GM21619 (cell line): ENCODE results near the gene EYS.
"Not testable (repeated sequence)": the region's sequence is repeated elsewhere in the genome, so short reads cannot be mapped to it uniquely, and the experiment has no call there.

Experiments
- ATAC-seq: cut with Tn5 transposase; IDR thresholded peaks from one replicate; pipeline ENCODE4 v1.9.1; 2021; ENCODE audit not compliant: unreplicated experiment

The EYS gene

DNA sequence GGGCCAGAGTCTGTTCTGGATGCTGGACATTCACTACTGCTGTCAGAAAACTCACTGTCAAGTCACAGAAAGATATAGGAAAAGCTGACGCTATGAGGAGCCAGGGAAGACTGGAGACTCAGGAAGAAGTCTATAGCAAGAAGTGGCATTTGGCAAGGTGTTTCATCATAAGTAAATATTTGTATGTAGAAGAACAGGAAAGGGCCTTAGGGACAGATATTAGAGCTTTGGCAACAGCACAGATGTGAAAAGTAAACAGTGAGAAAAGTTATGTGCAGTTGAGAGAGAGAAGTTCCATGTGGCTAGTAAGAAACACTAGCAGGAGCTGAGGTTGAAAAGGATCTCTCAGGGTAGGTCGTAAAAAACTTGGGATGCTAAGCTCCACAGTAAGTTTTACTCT, 1202.5 kb downstream of the EYS start:
- no peak for ATAC-seq

DNA sequence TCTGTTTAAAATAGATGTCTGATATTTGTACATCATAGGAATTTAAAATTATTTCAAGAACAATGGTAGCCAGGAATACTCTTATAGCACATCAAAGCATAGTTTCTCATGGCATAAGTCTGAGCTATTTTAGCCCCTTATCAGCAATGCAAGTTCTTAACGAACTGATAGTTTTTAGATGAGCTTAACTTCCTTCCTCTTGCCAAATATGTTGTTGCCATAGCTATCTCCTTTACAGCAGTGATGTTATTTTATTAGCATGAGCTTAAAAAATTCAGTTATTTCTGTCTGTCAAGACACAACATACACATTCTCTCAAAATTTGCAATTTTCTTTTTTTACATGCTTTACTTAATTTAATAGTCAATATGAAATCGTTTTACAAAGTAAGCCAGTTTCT, 1204.2 kb downstream of the EYS start:
- no peak for ATAC-seq

DNA sequence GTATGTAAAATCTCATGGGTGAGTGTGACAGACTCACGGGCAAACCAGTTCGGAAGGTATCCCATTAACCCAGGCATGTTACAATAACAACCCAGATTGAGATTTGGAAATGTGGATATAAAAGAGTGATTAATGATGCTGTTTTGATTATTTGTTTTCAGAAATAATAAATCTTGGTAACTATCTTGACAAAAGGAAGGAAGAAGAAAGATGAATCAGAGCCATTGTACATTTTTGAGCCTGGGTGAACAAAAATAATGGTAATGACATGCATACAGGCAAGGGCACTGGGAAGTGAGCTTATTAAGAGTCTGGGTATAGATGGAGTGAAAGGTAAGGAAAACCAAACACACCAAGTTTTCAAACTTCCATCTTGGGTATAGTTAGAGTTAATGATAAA, 1209.4 kb downstream of the EYS start:
- ATAC-seq: no peak

DNA sequence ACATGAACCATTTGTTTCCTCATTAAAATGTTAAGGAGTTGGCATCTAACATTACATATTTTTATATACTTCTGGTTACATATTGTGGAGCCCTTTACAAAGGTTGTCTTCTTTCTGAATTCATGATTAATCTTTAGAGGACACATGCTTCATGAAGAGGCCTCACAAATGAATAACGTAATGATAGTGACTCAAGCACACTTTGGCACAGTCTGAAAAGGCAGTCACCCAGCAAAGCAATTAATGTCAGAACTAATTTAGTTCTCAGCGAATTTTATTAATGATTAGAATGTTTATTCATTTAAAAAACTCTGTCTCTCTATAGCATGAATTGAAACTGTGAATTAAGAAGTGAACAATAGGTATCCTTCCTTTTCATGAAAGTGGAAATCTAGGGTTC, 1217.3 kb downstream of the EYS start:
- no peak for ATAC-seq

DNA sequence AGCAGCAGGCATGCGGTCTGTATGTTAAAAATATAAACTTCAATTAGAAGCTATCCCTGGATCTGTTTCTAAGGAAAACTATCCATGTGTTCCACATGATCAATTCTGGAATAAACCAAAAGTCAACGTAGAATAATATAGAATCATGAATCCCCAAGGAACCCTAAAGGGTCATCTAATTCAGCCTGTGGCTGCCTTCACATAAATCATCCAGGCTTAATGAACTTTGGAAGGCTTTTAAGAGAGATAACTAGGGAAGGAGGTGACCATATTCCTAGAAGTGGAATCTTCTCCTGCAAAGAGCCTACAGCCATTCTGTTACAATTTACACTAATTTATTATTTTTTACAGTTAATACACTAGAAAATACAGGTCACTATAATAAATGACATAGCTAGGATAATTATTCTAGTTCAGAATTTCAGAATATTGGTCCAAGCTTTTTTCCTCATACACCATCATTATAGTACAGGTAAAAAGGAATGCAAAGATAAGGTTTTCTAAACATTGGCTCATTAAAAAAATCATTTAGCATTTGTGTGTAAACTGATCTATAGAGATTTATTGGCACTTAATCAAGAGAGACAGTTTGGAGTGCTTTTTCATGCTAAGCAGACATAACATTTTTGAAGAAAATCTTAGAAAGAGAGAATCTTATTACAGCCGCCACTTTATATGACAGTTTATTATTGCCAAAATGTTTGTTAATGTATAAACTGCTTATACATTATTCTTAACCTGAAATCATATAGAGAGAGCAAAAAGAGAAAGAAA, 1220.3 kb downstream of the EYS start:
- ATAC-seq: no peak

DNA sequence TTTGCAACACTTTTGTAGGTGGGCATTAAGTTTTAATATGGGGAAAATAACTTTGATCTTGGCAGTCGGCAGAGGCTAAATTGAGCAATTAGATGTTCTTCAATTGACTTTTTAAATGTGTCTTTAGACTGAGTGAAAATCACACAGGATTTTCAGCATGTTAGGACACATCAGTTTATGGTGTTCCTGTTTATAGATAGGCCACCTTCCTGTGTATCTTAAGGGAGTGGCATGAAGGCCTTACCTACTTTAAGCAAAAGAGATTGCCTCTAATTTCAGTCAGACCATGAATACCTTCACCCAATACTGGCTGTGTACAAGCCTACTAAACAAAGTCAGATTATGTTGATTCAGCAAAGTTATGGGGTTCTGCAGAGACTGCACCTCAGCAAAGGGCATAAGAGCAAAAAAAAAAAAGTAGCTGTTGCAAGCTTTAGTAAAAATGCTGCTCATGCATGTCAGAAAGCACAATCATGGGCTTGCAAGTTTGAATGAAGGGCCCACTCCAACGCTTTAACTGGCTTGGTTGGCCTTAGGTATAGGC, 1223.0 kb downstream of the EYS start:
- ATAC-seq: no peak

DNA sequence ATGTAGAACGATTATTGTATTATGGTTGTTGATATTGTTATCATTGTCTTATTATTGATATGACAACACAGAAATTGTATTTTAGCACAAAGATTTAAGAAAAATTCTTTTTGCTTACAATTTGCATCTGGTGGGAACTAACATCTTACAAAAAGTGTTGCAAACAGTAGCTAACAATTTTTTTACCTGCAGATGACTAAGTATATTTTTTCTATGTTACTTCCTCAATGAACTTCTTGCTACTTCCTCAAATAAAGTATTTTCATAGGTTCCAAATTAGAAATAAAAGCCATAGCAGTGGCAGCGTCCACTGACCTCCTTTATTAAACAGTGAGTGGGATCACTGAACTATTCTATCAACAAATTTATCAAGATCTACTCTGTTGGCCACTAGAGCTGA, 1224.4 kb downstream of the EYS start:
- no peak for ATAC-seq

DNA sequence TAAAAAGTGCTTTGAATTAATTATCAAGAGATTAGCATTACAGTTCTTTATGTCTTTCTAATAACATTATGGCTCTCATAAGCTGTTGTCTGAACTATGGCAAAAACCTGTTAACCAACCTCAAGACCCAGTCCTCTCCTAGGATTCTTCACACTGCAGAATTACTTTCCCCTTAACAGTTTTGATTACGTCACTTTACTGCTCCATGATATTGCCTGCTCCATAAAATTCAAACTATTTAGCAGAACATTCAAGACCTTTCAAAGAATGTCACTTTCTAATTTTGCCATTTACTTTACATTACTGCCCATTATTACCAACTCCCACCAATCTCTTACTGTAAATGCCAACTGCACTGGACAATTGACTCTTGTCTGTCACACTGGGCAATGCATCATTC, 1227.9 kb downstream of the EYS start:
- no peak for ATAC-seq

DNA sequence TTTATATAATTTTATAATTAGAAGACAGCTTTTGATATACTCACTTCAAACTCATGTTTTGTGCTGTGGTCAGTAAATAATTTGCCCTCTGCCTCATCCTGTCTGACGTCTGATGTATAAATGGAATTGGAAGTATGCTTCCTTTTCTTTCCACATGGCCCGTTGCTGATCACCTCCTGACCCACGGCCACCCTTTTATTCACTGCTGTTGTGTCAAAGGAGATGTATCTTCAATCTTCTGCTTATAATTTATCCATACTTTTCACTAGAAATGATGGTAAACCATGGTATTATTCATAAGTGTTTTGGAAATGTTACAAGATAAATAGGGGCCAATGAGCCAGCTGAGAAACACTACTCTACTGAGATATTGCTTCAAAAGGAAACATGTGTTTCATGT, 1229.6 kb downstream of the EYS start:
- ATAC-seq: no peak

DNA sequence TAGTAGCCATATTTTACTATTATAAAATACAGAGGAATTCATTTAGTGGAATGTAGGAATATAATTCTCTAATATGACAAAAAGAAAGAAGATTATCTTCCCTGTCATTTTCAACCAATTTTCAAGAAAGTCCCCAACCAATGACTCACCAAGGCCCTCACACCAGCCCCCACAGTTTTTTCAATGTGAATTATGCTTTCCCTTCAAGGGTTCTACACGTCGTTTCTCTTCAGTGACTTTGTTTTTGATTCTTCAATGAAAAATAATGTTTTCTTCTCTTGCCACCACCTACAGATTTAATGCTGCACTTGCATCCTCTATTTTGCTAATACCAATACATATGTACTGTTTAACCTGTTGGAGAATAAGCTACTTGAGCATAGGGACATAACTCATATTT, 1230.1 kb downstream of the EYS start:
- no peak for ATAC-seq

DNA sequence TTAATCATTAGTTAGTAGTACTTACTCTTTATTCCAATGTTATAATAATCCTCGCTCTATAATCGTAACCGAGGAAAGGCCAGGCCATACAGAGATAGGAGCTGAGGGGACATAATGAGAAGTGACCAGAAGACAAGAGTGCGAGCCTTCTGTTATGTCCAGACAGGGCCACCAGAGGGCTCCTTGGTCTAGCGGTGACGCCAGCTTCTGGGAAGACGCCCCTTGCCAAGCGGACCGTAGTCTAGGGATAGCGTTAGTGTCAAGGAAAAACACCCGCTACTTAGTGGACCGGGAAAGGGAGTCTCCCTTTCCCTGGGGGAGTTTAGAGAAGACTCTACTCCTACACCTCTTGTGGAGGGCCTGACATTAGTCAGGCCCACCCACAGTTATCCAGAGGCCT, 1237.6 kb downstream of the EYS start:
- ATAC-seq: not testable (repeated sequence)

DNA sequence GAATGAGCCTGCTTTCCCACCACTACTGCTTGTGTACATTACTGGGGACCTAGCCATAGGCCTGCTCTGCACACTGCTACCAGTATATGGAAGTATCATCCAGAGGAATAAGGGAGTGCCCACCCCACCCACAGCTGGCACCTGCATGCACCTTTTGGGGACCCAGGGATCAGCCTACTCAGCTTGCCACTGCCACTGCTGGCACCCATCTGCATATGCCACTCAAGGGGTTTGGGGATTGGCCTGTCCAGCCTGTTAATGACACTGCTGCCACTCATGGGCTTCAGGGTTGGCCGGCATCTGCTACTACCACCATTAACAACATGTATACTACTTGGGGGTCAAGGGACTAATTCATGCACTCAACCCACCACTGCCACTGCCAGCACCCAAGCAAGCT, 1239.4 kb downstream of the EYS start:
- no peak for ATAC-seq

DNA sequence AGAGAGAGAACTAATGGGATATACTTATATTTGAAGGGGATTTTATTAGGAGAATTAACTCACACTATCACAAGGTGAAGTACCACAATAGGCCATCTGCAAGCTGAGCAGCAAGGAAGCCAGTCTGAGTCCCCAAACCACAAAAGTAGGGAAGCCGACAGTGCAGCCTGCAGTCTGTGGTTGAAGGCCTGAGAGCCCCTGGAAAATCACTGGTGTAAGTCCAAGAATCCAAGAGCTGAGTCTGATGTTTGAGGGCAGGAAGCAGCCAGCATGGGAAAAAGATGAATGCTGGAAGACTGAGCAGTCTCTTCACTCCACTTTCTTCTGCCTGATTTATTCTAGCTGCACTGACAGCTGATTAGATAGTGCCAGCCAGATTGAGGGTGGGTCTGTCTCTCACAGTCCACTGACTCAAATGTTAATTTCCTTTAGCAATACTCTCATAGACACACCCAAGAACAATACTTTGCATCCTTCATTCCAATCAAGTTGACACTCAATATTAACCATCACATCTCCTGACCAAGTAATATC, 1247.5 kb downstream of the EYS start:
- no peak for ATAC-seq

DNA sequence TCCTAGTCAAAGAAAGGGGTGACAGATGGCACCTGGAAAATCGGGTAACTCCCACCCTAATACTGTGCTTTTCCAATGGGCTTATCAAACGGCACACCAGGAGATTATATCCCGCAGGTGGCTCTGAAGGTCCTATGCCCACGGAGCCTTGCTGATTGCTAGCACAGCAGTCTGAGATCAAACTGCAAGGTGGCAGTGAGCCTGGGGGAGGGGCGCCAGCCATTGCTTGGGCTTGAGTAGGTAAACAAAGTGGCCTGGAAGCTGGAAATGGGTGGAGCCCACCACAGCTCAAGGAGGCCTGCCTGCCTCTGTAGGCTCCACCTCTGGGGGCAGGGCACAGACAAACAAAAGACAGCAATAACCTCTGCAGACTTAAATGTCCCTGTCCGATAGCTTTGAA, 1258.9 kb downstream of the EYS start:
- not testable (repeated sequence) for ATAC-seq

DNA sequence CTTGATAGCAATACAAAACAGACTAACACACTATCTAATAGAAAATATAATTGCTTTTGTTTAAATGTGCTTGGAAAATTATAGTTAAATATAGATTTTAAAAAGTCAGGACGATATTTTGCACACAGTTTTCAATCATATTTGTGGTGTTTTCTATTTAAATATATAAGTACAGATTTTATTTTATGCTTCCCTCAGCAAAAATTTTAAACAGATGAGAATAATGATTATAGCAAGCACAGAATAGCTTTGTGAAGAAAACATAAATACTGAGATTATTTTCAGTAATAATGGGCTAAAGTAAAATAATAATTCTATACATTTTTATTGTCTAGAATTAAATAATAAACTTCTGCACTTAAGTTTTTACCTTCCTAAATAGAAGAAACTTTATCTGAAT, 1262.0 kb downstream of the EYS start:
- ATAC-seq: no peak

DNA sequence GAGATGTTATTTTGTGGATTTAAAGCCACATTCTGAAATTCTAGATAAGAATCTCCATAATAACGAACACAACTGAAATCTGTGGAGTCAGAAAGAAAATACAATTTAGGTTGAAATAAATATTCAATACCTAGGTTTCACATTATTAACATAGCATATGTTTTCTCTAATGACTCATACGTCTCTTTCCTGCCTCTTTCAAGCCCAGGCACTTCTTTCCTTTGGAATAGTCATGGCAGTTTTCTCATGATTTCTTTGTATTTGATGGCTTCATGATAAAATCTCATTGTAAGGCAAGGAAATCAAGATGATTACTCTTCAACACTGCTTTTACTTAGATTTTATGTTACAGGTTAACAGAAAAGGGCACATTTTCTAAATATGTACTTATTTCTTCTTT, 1267.8 kb downstream of the EYS start:
- no peak for ATAC-seq

DNA sequence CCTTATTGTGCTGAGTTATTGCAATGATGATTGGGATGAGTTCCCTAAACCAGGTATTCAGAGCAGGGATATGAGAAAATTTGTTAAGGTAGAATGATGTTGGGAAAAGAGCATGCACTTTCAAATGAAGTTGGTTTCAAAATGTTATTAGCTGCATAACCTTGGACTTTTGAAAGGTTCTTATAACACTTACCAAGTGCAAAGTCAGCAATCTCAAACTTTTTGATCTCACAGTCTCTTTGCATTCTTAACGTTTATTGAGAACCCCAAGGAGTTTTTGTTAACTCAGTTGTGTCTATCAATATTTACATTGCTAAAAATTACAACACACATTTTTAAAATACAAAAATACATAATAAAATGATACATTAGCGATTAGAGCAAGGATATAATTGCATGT, 1269.0 kb downstream of the EYS start:
- no peak for ATAC-seq

DNA sequence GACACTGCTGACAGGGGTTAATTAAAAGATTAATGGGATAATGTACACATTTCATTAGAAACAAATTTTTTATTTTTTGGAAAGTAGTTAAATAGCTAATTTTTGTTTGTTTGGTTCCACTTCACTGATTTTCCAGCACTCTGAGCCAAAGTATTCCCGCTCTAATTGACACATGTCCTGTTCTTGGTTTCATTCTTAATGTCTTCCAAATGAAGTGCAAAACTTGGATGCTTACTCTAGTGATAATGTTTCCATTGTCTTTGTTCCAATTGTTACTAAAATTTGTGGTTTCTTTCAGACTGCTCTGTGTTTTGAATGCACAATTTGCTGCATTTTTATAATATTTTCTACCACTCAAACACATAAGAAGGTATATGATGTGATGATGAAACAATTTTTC, 1277.1 kb downstream of the EYS start:
- ATAC-seq: no peak

DNA sequence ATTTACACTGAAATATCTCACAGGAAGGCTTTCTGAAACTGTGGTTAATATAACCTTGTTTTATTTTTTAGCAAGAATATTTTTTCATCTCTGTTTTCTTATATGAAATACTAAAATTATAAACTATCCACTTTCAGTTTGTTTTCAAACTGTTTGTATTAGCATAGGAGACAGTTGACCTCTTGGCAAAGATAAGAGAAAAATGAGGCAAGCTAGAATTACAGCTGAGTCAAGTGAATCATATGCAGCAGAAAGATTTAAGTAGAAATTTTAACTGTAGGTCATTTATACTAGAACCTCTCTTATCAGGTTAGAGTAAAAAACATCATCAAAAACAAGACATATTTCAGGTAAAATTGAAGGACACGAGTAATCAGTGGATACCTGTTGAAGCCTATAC, 1278.8 kb downstream of the EYS start:
- no peak for ATAC-seq

DNA sequence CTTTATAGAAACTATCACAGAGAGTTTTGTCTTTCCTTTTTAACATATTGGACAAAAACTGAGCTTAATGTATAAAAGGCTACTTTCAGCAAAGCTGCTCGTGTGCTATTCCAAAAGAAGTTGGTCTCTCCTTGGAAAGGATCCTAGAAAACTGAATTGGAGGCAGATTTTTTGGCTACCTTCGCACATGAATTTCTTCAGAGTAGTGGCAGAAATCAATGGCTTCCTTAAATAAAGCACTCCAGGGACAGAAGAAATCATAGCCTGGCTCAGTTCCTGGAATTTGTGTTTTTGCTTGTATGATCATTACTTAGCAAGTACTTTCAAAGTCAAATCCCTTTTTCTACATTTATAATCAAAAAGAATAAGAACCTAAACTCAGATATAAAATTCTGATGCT, 1291.1 kb downstream of the EYS start:
- no peak for ATAC-seq

DNA sequence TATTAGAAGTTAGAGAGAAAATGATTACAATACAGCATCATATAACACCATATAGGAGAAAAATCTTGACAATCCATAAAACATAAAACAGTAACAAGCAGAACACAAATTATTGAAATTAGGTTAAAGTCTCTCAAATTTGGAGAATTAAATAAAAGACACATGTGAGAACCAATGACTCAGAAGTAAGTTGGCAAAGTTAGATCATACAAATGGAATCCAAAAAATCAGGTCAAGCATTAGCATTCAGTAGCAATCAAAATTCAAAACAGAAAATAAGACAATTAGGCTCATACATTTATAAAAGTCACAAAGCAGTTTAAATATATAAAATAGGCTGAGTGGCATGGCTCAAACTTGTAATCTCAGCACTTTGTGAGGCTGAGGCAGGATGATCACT, 1295.8 kb downstream of the EYS start:
- ATAC-seq: no peak

DNA sequence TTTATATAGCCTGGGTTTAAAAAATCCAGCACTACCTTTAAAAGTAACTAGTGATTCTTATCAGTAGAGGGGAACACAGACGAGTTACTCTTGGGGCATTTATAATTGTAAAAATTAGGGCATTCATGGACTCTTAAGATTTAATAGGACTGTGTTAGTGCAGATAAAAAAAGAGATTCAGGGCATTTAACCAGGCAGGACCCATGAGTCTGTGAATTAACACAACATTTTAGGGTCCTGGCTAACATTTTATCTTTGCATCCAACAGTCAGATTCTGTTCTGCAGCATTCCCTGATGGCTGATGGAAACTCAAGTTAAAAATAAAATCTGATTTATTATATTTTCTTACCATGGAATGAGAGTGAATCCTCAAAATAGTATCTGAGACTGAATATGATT, 1297.1 kb downstream of the EYS start:
- no peak for ATAC-seq

DNA sequence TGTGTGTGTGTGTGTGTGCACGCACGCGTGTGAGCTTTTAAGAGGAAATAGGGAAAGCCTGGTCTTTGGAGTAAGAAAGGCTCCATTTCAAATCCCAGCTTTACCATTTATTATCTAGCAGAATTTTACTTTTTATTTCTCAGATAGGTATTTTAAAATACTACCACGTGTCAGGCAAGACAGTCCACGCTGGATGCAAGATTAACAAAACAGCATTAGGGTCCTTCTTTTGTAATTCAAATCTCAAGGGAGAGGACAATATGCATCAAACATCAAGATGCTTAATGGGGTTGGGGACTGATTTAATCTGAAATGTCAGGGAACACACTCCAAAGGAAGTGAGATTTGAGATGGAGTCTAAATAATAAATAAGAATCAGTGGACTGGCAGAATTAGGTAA, 1302.6 kb downstream of the EYS start:
- ATAC-seq: no peak
